MM.1S (cell line): ENCODE measurements around the gene LAMB3.

Experiments used
- DNase-seq: peaks from one replicate; pipeline ENCODE4 v3.0.0-alpha.2; 2015
- H2AFZ ChIP-seq: fragments of 300-600 bp; sonication (generic); 2 replicates; pipeline ENCODE4 v1.6.0; 2016; ENCODE audit warnings: antibody characterized with exemption, low read length
- H3F3A ChIP-seq: fragments of 300-600 bp; sonication (generic); 2 replicates; pipeline ENCODE4 v1.6.1; 2016; ENCODE audit warnings: mild to moderate bottlenecking, antibody characterized with exemption, low read length, moderate library complexity, mixed read lengths; ENCODE audit not compliant: insufficient read depth
- H3K27ac ChIP-seq: fragments of 300-600 bp; sonication (generic); 2 replicates; pipeline ENCODE4 v1.5.1; 2016; ENCODE audit warnings: mild to moderate bottlenecking, low read length
- H3K27me3 ChIP-seq: fragments of 300-600 bp; sonication (generic); replicated peaks from 2 replicates; pipeline ENCODE4 v1.6.0; 2016; ENCODE audit warnings: low read length; ENCODE audit not compliant: insufficient read depth
- H3K36me3 ChIP-seq: fragments of 300-600 bp; sonication (generic); replicated peaks from 2 replicates; pipeline ENCODE4 v1.6.1; 2016; ENCODE audit warnings: mild to moderate bottlenecking, low read length, mixed read lengths; ENCODE audit not compliant: insufficient read depth
- H3K4me1 ChIP-seq: fragments of 300-600 bp; sonication (generic); 2 replicates; pipeline ENCODE4 v1.6.1; 2016; ENCODE audit warnings: low read length, mixed read lengths
- H3K4me2 ChIP-seq: fragments of 300-600 bp; sonication (generic); 2 replicates; pipeline ENCODE4 v1.6.0; 2016; ENCODE audit warnings: low read depth, low read length
- H3K4me3 ChIP-seq: fragments of 300-600 bp; sonication (generic); 2 replicates; pipeline ENCODE4 v1.5.1; 2016; ENCODE audit warnings: low read length, mixed read lengths
- H3K79me2 ChIP-seq: fragments of 300-600 bp; sonication (generic); 2 replicates; pipeline ENCODE4 v1.6.1; 2016; ENCODE audit warnings: mixed run types, low read length, mixed read lengths
- H3K9ac ChIP-seq: fragments of 300-600 bp; sonication (generic); 2 replicates; pipeline ENCODE4 v1.6.1; 2016; ENCODE audit warnings: low read length, mixed read lengths
- H3K9me2 ChIP-seq: fragments of 300-600 bp; sonication (generic); replicated peaks from 2 replicates; pipeline ENCODE4 v1.6.1; 2016; ENCODE audit warnings: mild to moderate bottlenecking, low read length, mixed read lengths; ENCODE audit not compliant: insufficient read depth
- H3K9me3 ChIP-seq: fragments of 300-600 bp; sonication (generic); replicated peaks from 2 replicates; pipeline ENCODE4 v1.6.1; 2016; ENCODE audit warnings: mild to moderate bottlenecking, low read length, mixed read lengths; ENCODE audit not compliant: insufficient read depth
- H4K20me1 ChIP-seq: fragments of 300-600 bp; sonication (generic); 2 replicates; pipeline ENCODE4 v1.6.1; 2016; ENCODE audit warnings: mild to moderate bottlenecking, low read length, moderate library complexity, mixed read lengths; ENCODE audit not compliant: insufficient read depth
- CTCF ChIP-seq: fragments of 300-600 bp; sonication (generic); IDR thresholded peaks from 2 replicates; pipeline ENCODE4 v1.5.1; 2016; ENCODE audit warnings: antibody characterized with exemption, low read length, mixed read lengths
- EZH2 ChIP-seq: fragments of 300-600 bp; sonication (generic); optimal IDR thresholded peaks from 2 replicates; pipeline ENCODE3; 2017; ENCODE audit warnings: low read depth, mild to moderate bottlenecking, antibody characterized with exemption, low read length, mixed read lengths
- EZH2phosphoT487 ChIP-seq: fragments of 300-600 bp; sonication (generic); IDR thresholded peaks from 2 replicates; pipeline ENCODE4 v1.6.1; 2018; ENCODE audit warnings: antibody characterized with exemption, low read length

Gene LAMB3

DNA sequence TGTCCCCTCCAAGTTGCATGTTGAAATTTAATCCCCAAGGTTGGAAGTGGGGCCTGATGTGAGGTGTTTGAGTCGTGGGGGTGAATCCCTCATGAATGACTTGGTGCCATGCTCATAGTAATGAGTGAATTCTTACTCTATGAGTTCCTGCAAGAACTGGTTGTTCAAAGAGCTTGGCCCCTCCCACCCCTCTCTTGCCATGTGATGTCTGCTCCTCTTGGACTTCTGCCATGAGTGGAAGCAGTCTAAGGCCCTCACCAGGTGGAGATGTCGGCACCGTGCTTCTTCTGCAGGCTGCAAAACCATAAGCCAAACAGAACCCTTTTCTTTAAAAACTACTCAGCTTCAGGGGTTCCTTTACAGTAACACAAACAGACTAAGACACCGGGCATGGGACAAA is 37.3 kb upstream of the LAMB3 start:
- no peaks in the 10 kb centered on the region for H4K20me1 ChIP-seq
- H3K36me3 ChIP-seq = no peaks in the 10 kb centered on the region
- DNase-seq = no peak
- H3F3A ChIP-seq = peaks cover 11% of the 10 kb centered on the region
- no peak for TF ChIP-seq EZH2
- TF ChIP-seq EZH2phosphoT487 = no peak
- TF ChIP-seq CTCF = no peak
- no peak overlapping the region for H3K4me2 ChIP-seq
- no peak overlapping the region for H3K9ac ChIP-seq
- no peaks in the 10 kb centered on the region for H3K9me3 ChIP-seq
- H3K9me2 ChIP-seq = no peaks in the 10 kb centered on the region
- H3K27ac ChIP-seq = no peak overlapping the region
- no peak overlapping the region for H2AFZ ChIP-seq
- H3K4me3 ChIP-seq = no peak overlapping the region
- H3K27me3 ChIP-seq = no peaks in the 10 kb centered on the region
- peaks cover 36% of the 10 kb centered on the region for H3K4me1 ChIP-seq
- no peaks in the 10 kb centered on the region for H3K79me2 ChIP-seq

DNA sequence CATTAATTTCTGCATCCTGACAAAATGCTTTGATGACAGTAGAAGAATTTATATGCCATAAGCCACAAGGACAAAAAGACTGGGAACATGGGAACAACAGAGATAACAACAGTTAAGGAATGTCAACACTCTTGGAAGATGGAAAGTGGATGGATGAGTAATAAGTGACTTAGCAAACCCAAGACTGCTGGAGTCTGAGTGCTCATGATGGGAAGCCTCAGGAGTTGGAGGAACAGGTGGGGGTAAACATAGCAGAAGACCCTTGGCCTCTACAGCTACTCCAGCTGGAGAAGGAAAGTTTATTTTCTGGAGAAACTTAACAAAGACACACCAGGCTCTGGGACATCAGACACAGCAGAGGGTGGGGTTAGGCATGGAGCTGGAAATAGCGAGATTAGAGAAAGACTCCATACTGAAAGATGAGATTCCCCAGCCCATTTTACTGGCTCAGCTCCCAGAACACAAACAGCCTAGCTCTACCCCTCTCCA is 36.6 kb upstream of the LAMB3 start:
- TF ChIP-seq EZH2 (no peak), CTCF (no peak), EZH2phosphoT487 (no peak)
- Histone ChIP-seq H3K9me3 (no peaks in the 10 kb centered on the region), H3K79me2 (no peaks in the 10 kb centered on the region), H3F3A (peaks cover 11% of the 10 kb centered on the region), H2AFZ (no peak overlapping the region), H3K27me3 (no peaks in the 10 kb centered on the region), H3K27ac (no peak overlapping the region), H3K4me1 (peaks cover 36% of the 10 kb centered on the region), H3K4me2 (no peak overlapping the region), H3K9me2 (no peaks in the 10 kb centered on the region), H3K36me3 (no peaks in the 10 kb centered on the region), H4K20me1 (no peaks in the 10 kb centered on the region), H3K9ac (no peak overlapping the region), H3K4me3 (no peak overlapping the region)
- no peak for DNase-seq

- H3K4me3 ChIP-seq = no peak overlapping the region
- no peak overlapping the region for H3K9ac ChIP-seq
- no peak for DNase-seq
- H3K79me2 ChIP-seq = no peaks in the 10 kb centered on the region
- H3K4me2 ChIP-seq = peak overlapping the region; percentile 59; the same call in 1 of the 2 replicates
- no peak overlapping the region for H3K27ac ChIP-seq
- TF ChIP-seq EZH2 = no peak
- H3K9me2 ChIP-seq = no peaks in the 10 kb centered on the region
- peaks cover 11% of the 10 kb centered on the region for H3F3A ChIP-seq
- no peak overlapping the region for H2AFZ ChIP-seq
- H3K4me1 ChIP-seq = peaks cover 27% of the 10 kb centered on the region
- H4K20me1 ChIP-seq = no peaks in the 10 kb centered on the region
- H3K27me3 ChIP-seq = no peaks in the 10 kb centered on the region
- H3K9me3 ChIP-seq = no peaks in the 10 kb centered on the region
- no peaks in the 10 kb centered on the region for H3K36me3 ChIP-seq
Observed at GRCh38 chr1:209686322-209686721, 34.1 kb upstream of the LAMB3 start.

- Histone ChIP-seq H3K4me1 (peaks cover 27% of the 10 kb centered on the region), H3K4me3 (peak overlapping the region; percentile 4; the same call in 1 of the 2 replicates), H3F3A (peaks cover 11% of the 10 kb centered on the region), H3K36me3 (no peaks in the 10 kb centered on the region), H4K20me1 (no peaks in the 10 kb centered on the region), H2AFZ (peak overlapping the region; percentile 22; the same call in 1 of the 2 replicates), H3K9me3 (no peaks in the 10 kb centered on the region), H3K9me2 (no peaks in the 10 kb centered on the region), H3K9ac (peak overlapping the region; percentile 2; the same call in 1 of the 2 replicates), H3K4me2 (peak overlapping the region; percentile 59), H3K27me3 (no peaks in the 10 kb centered on the region), H3K27ac (peak overlapping the region; percentile 15; the same call in 1 of the 2 replicates), H3K79me2 (no peaks in the 10 kb centered on the region)
- no peak for TF ChIP-seq EZH2
- TF ChIP-seq CTCF = peak; percentile 33
- TF ChIP-seq EZH2phosphoT487 = no peak
- DNase-seq = peak; percentile 91
Observed at GRCh38 chr1:209685821-209686220, 33.6 kb upstream of the LAMB3 start.
